GM21390 (cell line): ENCODE results near the gene TBC1D22A.

Experiments
- ATAC-seq: cut with Tn5 transposase; IDR thresholded peaks from one replicate; pipeline ENCODE4 v1.9.1; 2021; ENCODE audit not compliant: unreplicated experiment

The TBC1D22A gene

DNA sequence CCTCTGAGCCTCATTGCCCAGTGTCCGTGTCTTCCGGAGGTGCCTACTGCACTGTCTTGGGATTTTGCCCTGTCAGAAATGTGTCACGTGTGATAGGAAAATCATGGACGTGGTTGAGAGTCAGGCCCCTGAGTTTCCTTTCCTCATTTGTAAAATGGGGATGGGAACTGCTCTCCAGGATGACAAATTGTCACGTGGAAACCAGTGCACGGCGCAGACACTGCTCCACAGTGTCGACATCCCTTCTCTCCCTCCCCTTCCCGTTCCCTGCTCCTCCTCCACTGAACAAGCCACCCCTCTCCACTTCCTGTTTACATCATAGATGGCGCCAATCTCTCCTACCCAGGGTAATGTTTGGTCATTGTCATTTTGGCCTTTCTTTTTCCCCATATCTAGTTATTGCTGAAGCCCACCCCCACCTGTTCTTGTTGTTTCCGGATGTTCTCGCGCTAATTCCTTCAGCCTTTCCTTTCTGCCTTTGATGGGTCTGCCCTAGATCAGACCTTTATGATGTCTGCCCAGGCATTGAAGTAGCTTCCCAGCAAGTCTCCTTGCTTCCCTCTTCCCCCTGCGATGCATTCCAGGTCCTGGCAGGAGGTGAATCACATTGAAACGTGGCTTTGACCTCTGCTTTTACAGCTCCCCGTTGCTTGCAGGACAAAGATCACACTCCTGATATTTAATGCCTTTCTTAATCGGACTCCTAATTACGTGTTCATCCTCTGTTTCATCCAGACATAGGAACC is 91.8 kb downstream of the TBC1D22A start:
- no peak for ATAC-seq

DNA sequence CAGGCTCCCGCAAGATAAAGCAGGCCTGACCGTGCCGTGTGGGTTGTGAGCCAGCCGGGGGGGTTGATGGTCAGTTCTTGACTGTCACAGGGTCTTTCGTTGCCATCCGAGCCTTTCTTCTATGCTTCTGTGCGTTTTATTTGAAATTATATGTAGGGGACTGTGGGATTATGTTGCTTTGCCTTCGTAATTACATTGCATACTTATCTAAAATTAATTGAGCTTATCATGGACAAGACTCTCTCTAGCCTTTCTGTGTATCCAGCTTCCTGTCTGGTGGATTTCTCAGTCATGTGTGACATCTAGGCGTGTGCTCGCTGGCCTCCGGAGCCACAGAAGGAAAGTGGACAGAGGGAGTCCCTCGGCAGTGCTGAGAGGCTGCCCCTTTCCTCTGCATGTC is 93.2 kb downstream of the TBC1D22A start:
- ATAC-seq = no peak

- no peak for ATAC-seq
These were observed 94.2 kb downstream of the TBC1D22A start for GRCh38 chr22:46856661-46857060.

DNA sequence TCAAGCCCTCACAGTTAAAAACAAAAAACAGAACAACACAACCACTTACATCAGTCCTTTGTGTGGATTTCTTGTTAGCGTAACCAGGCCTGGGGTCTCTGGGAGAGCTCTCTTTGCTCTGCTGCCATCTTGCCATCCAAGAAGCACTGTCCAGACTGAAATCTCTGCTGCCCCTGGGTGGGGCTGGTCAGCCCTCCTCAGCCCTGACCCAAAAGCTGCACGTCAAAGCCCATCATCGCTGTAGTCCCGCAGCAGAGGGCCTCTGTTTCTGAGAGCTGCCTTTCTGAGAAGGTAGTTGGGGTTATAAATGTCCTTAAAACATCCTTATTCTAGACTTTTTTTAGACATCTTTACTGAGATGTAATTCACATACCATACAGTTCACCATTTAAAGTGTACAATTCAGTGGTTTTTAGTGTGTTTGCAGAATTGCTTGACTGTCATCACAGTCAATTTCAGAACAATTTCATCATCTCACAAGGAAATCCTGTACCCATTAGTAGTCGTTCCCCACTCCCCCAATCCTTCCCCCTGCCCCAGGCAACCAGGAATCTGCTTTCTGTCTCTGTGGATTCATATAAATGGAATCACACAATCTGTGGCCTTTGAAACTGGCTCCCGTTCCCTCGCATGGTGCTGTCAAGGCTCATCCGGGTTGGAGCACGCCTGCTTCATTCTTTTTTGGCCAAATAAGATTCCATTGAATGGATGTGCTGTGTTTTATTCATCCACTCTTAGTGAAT is 94.9 kb downstream of the TBC1D22A start:
- no peak for ATAC-seq

DNA sequence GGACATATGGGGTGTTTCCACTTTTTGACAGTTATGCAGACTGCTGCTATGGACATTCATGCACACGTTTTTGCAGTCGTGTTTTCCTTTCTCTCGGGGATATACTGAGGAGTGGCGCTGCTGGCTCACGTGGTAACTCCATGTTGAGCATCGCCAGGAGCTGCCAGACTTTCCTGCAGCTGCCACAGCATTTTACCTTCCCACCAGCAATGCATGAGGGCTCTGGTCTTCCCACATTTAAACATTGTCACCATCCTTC is 95.4 kb downstream of the TBC1D22A start:
- ATAC-seq = no peak

GRCh38 chr22:46858181-46858771 is 95.8 kb downstream of the TBC1D22A start:
- ATAC-seq = no peak

- no peak for ATAC-seq
These were observed 98.1 kb downstream of the TBC1D22A start for GRCh38 chr22:46860562-46860961.

DNA sequence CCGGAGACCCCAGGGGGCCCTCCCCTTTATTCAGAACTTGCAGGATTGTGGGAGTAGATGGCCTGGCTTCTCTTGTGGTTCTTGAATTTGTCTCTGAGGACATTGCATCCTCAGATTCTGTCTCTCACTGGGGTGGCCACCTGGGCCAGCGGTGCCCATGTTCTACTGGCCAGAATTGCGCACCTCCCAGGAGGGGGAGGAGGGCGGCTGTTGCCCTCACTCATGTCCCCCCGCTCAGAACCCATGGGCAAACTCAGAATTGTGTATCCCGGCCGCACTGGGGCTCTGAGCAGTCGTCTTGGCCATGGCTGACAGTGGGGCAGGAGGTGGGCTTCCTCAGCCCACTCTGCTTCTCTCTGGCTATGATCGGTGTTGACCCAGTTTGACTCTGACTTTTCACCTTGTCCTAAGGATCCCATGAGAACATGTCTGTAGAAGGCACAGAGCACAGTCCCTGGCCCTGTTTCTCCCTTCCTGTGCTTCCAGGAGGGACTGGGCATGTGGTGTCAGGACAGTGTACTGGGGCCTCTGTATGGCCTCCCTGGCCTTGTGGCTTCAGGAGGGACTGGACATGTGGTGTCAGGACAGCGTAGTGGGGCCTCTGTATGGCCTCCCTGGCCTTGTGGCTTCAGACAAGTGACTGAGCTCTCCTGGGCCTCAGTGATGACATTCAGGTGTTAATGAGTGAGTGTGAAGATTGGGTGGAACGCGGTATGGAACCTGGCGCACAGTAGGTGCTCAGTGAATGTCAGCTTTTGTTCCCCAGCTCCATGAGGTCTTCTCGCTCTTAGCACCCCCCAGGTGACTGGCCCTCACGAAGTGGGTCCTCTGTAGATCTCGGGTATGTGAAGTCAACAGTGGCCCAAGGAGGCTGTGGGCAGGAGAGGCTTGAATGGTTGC is 99.3 kb downstream of the TBC1D22A start:
- no peak for ATAC-seq

- ATAC-seq = no peak
These were observed 100.2 kb downstream of the TBC1D22A start for GRCh38 chr22:46862418-46863324.

DNA sequence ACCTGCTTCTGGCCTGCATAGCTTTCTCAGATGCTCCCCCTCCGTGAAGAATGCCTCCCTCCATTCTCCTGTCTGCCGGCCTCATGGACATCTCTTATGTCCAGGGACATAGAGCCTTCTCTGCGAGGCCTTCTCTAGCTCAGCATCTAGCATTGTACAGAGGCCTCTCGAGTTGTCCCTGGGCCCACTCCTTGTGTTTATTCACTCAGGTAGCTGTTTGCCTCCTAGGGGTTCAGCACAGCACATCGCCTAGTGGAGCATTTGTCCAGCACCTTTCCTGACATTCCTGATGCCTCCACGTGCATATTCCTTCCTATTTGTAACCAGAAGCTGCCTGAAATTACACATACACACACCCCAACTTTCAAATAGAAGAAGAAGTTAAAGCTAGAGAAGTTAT is 101.3 kb downstream of the TBC1D22A start:
- no peak for ATAC-seq

- no peak for ATAC-seq
These were observed 102.0 kb downstream of the TBC1D22A start for GRCh38 chr22:46864314-46865051.

DNA sequence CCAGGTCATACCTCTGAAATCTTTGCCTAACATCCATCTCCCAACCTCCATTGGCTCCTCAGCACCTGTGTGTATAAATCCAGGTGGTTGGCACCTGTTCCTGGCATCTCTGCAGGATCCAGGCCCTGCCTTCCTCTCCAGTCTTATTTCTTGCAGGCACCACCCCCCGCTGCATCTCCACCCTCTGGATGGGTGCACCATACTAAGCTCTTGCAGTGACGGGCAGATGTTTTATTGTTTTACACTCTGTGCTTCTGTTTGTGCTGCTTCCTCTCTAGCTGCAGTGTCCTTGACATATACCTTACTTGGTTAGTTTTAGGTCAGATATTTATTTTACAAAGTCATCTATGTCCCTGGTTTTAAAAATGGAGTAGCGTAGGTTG is 102.6 kb downstream of the TBC1D22A start:
- ATAC-seq = no peak

GRCh38 chr22:46865642-46866041 is 103.2 kb downstream of the TBC1D22A start:
- ATAC-seq = no peak

DNA sequence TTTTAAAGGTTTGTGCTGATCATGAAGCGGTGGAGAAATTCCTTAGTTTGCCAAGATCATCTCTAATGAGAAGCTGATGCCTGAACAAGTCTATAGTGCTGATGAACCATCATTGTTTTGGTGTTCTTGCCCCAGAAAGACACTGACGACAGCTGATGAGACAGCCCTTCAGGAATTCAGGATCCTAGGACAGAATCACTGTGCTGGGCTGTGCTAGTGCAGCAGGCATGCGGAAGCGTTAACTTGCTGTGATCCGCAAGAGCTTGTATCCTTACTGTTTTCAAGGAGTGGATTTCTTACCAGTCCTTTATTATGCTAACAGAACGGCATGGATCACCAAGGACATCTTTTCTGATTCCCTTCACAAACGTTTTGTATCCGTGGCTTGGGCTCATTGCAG is 104.1 kb downstream of the TBC1D22A start:
- ATAC-seq = no peak

DNA sequence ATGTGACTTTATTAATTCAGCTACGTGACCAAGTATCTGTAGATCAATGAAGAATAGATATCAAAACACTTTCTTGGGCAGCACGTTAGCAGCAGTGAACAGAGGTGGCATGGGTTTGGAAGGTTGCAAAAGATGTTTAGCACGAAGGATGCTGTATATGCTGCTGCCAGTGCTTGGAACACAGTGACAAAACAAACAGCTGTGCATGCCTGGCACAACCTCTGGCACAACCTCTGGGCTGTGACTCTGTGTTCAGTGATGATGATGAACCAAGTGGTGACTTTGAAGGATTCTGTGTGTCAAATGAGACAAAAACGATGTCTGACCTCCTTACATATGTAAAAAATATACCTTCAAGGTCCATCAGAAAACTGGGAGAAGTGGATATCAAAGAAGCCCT is 104.7 kb downstream of the TBC1D22A start:
- no peak for ATAC-seq

GRCh38 chr22:46869329-46869728 is 106.9 kb downstream of the TBC1D22A start:
- no peak for ATAC-seq

DNA sequence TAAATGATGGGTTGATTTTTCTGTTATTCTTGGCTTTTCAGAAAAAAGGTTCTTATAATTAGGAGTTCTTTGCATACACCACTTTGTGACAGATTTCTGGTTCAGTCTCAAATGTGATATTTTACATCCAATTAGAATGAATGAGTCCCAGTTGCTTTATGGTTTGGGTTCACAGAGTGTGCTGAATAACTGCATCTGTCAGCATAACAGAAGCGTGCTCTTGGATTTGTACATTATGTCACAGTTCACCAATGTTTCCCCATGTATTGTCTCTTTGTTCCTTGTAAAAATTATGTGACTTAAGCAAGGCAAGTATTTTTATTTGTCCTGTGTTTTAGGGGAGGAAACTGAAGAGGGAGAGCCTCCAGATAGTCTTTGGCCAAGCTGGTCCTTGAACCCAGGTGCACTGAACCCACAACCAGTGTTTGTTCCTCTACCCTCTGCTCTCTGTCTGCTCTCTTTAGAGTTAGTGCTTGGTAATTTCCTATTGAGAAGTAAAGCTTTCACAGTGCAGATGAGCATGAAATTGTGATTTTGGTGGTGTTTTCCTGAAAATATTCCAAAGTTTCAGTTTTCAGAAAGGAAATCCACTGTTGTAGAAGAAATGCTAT is 107.5 kb downstream of the TBC1D22A start:
- ATAC-seq = no peak

DNA sequence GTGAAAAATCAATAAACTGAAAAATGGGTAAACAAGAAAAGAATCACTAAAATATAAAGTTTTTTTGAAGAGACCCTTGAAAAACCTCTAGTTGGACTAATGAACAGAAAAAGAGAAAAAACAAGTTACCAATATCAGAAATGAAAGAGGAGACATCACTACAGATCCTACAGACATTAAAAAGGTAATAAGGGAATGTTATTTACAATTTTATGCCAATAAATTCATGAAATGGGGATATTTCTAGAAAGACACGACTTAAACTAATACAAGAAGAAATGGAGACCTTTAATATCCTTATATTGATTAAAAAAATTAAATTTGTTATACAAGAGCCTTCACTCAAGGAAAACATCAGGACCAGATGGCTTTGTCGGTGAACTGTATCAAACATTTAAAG is 109.4 kb downstream of the TBC1D22A start:
- ATAC-seq = no peak

- ATAC-seq = no peak
These were observed 112.6 kb downstream of the TBC1D22A start for GRCh38 chr22:46875089-46875488.
